GM10847 (cell line): Measurements from ENCODE around the gene DLG1.
A peak's percentile ranks its signal among the peaks of the same experiment; 100 is the strongest.

Experiments used
- POLR2A ChIP-seq: IDR thresholded peaks from 2 replicates; pipeline ENCODE4 v1.6.1; 2011; ENCODE audit not compliant: insufficient read length; ENCODE audit errors: extremely low read depth

The DLG1 gene

DNA sequence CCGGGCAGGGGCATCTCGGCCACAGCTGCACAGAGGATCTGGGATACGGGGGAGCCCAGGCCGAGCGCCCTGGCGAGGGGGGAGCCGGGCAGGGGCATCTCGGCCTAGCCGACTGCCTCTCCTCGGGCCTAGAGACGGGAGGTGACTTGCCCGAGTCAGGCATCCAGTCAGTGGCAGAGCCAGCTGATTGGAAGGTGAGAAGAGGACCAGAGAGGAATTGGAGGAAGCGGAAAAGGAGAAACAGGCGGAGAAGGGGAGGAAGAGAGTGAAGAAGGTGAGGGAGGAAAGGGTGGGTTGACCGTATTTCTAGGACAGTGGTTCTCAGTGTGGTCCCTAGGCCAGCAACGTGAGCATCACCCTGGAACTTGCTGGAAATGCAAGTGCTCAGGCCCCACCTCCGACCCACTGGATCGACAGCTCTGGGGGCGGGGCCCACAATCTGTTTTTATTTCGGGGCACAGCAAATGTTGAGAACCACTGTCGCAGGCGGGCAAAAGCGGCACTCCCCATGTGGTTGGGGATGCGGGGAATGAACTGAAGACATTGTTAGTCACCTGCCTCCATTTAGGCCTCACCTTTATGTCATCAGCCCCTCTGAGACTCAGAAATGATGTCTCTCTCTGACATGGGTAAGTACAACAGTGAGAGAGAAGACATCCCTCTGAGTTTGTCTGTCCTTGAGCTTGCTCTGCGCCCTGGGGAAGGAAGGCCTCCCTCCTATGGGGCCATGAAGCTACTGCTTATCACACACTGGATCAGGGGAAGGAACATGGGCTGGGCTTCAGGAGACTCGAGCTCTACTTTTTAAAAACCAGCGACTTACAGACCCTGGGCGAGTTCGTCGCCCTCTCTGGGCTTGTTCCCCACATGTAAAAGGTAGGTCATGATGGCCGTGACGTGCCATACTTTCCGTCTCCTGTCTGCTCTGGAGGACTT, 267.8 kb downstream of the DLG1 start:
- no peak for TF ChIP-seq POLR2A

DNA sequence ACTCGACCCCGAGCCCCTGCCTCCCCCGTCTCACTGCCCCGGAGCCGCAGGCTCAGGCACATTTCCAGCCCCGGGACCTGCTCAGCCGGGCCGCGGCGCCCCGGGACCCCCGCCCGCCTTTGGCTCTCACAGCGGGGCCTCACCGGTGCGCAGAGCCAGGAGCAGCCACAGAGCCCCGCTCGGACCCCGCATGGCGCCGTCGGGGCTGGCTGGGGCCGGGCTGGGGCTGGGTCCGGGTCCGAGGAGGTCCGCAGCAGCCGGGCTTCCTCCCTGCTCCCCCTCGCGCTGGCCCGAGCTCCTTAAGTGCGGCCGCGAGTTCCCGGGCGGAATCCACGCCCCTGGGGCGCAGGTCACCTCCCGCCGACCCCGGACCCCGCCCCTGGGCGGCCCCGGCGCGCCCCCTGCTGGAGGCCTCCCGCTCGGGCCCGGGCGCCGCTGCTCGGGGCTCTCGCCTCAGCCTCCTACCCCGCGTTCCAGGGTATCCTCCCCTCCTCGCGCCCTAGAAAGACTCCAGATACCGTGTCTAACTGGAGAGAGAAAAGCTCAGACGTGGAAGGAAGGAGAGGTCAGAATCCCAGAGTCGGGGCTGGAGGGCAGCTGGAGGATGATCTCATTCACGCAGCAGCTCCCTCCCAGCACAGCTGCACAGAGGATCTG, 268.8 kb downstream of the DLG1 start, which contains the start of gene MELTF:
Gene MELTF (minus strand): TSS at position 307 of the 657 bp plus-strand sequence. CDS start 115 bp downstream, at position 192.
- TF ChIP-seq POLR2A = peak; percentile 62

DNA sequence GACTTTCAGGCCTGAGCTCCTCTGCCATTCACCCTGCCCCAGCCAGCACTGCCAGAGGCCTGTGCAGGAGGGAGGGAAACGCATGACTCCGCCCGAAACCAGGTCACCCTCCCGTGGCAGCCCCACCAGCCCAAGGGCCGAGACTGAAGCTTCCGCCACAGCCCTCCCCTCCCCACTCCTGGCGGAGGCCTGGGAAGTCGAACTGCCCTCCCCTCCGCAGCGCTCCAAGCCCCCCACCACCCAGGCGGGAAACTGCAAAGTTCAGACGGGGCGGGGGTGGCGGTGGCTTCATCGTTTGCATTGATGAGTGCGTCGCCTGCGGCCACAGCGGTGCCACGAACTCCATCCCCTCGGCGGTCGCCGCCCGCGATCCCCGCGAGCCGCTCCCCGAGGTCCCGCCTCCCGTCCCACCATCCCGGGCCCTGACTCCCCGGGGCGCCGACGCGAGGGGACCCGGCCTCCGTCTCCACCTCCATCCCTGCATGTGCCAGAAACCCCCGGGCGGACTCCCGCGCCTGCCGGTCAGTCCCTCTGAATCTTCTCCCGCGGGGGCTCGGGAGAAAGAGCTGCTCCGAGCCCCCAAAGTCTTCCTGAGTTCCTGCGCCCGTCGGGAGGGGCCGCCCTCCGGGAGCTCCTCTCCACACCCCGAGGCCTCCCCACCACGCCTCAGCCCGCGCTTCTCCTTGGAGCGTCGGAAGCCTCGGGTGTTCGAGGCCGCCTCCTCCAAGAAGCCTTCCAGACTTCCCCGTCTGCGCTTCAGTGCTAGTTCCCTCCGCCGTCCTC, 269.5 kb downstream of the DLG1 start:
- no peak for TF ChIP-seq POLR2A

DNA sequence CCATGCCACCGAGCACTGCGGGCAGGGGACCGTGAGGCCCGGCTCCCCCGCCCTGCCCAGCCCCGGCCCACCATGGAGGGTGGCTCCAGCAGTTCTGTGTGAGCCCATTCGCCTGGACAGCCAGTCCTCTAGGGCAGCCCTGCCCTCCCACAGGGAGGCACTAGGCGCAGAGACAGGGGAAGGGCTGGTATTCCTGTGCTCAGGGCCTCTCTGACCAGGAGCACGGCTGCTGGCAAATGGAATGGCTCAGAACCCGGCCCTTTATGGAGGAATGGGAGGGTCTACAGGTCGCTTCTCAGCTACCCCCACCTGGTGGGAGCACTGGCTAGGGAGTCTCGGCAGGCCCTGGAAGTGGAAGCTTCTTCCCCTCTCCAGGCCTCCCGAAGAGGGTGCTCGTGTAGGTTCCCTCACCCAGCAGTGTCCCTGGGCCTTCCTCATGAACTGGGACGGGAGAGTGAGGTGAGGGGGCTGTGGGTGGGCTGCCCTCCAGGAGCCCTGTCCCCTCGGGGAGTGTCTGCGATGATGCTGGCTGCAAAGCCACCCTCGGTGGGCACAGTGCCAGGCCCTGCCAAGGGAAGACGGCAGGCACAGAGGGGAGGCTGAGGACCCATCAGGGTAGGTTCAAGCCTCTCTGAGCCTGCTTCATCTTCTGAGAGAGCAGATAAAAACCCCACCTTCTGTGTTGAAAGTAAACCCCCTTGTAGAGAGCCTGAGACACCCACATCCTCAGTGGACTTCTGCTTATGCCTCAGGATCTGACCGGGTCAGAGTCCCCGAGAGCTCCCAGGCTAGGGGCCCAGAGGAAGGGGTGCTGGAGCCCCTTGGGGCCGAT, 270.3 kb downstream of the DLG1 start:
- no peak for TF ChIP-seq POLR2A

DNA sequence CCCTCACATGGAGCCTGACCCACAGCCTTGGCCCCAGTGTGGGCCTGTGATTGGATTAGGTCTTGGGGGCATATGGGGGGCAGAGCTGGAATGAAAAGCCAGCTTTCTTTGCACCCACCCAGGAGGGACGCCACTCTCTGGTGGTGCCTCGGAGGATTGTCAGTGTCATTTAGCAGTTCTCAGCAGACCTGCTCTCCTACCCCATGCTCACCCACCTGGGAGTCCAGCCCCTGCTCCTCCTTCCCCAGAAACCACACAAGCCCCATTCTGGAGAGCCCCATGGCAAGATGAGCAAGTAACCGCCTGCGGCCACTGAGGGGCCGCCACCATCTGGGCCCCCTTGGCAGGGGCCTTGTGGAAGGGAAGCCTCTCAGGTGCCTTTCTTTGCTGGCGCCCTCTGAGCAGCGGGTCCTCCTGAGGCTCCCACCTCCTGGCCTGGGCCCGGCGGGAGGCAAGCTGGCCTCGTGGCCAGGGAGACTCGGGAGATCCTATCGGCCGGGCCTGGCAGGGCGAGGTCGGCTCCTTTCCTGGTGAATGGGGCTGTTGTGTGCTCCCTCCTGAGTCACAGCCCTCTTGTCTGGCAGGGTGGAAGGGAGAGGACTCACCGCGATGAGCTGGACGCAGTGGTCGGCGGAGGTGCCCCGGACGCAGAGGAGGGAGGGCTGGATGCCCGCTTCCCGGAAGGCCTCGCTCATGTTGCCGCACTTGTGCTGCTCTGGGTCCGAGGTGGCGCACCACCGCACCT, 271.1 kb downstream of the DLG1 start:
- TF ChIP-seq POLR2A = no peak

DNA sequence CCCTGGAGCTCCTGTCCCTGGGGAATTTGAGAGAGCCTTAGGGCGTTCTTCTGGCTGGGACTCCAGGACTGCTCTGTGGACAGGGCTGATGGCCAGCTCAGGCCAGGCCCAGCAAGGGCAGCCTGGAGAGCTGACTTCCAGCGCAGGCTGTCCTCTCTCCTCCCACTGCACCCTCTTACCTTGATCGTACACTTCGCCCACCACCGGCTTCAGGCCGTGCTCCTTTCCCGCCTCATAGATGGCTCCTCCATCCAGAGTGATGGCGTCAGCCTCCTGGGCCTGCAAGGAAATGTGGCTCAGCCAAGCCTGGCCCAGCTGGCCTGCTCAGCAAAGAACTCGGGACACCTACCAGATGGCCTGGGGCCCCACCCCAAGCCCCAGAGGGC, 271.9 kb downstream of the DLG1 start:
- TF ChIP-seq POLR2A = no peak

DNA sequence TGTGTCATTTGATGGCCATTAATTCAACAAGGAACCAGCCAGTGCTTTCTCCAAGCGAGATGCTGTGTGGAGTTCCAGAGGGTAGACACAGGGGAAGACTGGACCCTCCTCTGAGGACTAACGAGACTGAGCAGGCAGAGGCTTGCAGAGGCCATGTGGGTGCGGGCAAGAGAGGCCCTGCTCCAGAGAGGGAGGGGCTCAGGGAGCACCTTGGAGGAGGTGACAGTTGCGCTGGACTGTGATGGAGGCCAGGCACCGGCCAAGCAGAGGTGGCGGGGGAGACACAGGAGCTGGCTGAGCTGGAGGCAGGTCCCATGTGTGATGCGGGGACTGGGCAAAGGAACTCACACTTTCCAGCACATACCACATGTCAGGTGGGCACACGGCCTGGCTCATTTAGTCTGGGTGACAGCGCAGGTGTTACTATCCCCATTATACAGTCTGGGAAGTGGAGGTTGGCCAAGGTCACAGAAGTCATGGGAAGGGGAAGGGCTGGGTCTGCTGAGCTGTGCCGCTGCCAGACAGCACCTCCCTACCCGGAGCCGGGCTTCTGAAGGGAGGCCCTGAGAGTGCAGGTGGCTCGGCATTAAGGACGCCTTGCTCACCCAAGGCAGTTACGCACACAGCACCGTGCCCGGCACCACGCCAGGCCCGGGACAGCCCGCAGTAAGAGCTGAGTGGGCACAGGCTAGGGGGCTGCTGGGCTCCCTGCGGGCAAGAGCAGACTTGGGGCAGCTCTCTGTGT, 272.5 kb downstream of the DLG1 start:
- no peak for TF ChIP-seq POLR2A

DNA sequence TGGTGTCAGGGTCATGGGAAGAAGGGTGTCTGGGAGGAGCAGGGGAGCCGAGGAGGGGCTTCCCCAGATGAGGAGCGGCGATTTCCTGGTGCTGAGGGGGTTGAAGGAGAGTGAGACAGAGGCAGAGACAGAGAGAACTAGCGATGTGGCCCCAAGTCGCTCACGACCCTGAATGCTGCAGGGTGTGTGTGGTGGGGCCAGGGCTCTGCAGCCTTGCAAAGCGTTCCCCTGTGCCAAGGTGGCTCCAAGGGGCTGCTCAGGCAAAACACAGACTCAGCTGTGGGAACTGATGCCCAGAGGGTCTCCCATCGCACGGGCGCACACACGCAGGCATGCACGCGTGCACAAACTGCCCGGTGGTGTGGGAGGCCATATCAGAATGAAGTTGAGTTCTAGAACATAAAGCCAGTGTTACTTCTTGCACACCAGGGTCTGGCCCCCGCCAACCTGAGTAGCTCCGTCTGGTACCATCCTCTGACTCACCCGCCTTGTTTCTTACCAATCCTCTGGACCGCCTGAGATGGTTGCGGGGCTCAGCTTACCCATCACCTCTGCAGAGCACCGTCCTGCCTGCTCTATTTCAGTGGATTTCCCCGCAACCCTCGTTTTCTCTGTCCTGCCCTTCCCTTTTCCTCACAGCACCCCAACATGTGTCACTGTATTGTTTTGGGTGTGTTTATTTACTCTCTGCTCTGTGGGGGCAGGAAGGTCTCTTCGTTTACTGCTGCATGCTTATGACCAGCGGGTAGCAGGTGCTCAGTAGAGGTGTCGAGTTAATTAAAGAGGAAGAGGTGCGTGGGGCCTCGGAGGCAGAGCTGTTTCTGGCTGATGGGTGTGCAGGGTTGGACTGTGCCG, 273.3 kb downstream of the DLG1 start:
- TF ChIP-seq POLR2A = no peak

DNA sequence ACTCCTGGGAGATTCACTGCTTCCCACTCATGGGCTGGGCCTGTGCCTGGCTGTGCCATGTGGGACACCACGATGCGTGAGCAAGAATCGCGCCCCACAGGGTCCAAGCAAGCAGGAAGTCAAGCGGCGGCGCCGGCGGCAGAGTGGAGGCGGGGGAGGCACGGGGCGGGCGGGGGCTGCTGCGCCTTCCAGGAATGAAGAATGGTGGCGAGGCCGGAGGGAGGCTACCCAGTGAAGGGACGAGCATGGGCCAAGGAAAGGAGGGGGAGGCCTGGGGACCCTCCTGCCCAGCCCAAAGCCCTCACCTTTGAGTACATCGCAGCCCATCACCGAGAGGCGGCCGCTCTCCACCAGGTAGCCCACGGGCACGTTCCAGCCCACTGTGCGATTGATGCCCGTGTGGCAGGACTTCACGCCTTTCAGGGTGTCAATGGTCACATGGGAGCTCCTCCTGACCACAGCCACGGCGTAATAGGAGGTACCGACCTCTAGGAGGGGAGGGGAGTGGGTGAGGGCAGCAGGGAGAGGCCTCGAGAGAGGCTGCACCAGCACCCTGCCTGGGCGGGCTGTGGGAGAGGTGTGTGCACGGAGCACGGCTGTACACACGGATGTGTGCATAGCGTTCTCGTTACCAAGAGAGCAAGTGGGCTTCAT, 274.3 kb downstream of the DLG1 start:
- no peak for TF ChIP-seq POLR2A

DNA sequence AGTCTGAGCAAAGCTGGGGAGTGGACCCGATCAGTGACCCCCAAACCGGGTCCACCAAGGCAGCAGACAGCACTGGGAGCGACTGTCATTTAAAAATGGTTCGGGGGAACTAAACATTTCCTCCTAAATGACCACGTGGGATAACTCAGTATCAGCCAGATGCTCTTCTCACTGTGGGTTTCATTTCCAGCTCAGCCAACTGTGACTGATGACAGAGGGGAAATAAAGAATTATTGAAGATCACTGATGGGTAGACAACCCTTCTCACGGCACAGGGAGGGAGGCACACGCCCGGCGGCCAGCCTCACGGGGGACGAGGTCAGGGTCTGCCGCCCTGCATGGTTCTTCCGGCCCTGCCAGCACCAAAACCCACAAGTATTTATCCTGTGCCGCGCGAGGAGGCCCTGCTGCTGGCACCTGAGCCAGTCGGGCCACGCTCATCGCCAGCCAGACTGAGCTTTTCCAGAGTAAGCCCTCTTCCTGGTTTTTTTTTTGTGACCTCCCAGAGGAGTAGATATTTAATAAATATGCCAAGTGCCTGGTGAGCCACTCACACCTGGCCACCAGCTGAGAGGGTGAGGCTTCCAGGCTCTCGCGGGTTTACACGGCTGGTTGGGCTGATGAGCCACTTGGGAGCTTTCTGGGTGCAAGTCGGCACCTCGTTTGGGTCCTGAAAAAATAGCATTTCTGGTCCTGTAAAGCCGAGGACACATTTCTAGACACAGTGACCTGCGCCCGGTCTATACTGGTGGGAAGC, 275.0 kb downstream of the DLG1 start:
- TF ChIP-seq POLR2A = no peak
